Erythroblast (primary cell): ENCODE measurements around the gene DSCAM.

ENCODE experiments used
- GATA1 ChIP-seq: IDR thresholded peaks from 2 replicates; pipeline ENCODE4 v1.6.1; 2011; ENCODE audit warnings: low read depth, mild to moderate bottlenecking, control low read depth, low read length, moderate library complexity
- POLR2A ChIP-seq: IDR thresholded peaks from 2 replicates; pipeline ENCODE4 v1.6.1; 2011; ENCODE audit warnings: mild to moderate bottlenecking, low read length

DNA sequence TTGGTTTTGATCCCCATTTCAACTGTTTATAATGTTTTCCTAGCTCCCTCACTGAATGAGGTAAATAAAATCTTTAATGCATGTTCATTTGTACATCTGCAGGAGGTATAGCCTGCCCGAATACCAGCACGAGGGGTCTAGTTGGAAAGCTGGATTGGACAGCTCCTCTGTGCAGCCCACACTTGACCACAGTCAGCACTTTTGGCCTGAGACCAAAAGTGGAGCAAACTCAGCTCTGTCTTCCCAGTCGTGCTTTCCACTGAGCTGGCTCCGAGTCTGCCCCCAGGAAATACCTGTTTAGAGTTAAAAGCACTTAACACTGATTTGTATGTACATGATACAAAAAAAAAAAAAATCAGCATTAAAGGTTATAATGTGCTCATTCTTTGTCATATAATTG is 224.4 kb downstream of the DSCAM start:
- no peak for TF ChIP-seq POLR2A
- no peak for TF ChIP-seq GATA1
